NCI-H82 treated with DMSO at 0.1 percent for 48 hours (cell line): ENCODE results near the gene FBXW8.

ENCODE experiments used
- DNase-seq: peaks from one replicate; lab custom pipeline; 2025; ENCODE audit not compliant: unreplicated experiment; lab: John Stamatoyannopoulos, UW

The FBXW8 gene

DNA sequence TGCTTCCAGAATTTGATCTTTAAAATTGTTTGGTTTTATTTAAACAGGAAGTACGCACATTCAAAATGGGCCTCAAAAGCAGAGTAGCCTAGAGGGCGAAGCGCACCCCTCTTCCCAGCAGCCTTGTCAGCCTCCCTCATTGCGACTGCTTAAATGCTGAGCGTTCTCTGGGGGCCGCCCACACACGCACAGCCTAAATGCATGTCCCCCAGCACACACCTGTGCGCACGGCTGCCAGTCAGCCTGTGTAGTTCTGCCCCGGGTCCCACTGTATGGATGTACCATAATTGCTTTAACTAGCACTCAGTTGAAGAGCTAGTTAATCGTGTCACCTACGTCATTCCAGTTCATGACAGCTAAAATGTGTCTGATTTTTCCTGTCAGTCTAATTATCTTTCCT is 109.1 kb downstream of the FBXW8 start:
- no peak for DNase-seq

- DNase-seq, result no peak
These were observed 109.9 kb downstream of the FBXW8 start for GRCh38 chr12:117020536-117021220.

DNA sequence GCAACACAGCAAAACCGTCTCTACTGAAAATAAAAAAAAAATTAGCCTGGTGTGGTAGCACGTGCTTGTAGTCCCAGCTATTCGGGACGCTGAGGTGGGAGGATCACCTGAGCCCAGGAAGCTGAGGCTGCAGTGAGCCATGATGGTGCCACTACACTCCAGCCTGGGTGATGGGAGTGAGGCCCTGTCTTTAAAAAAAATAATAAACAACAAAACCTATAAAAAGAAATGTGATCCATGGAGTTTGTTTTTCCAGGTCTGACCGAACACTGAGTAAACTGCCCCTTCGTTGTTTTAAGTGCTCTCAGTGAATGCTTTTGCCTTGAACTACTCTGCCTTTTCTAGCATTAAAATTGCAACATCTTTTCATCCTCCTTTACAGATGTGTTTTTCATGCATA is 111.7 kb downstream of the FBXW8 start:
- no peak for DNase-seq

DNA sequence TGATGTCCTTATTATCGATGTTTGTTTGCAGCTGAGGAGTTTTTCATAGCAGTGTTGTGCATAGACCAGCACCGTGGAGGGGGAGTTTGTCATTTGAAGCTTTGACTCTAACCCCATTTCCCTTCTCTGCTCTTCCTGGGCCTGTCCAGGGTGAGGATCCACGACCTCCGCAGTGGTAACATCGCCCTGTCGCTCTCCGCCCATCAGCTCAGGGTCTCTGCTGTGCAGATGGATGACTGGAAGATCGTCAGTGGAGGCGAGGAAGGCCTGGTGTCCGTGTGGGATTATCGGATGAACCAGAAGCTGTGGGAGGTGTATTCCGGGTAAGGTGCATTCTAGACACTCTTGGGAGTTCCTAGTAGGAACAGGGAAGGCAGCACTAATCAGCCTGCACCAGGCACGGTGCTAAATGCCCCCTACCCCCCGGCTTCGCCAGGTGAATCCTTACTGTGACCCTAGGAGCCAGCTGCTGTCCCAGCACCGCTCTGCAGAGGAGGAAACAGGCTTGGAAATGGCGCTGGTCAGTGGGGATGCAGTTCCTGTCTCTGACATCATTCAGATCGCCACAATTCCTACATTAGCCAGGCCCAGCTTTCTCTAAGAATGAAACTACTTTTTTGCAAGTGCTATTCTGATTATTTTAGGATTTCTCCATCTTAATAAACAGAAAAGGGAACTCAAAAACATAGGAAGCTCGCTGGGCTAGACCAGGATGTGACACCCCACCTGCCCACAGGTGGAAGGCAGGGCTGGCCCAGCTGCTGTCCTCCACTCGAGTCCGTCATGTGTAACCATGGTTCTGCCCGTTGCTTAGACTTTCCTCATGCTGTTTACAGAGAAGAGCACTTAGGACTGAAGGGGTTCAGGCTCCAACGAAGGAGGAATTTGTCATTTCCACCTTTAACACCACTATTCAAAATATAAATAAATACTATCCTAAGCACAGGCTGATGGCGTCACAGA is 113.5 kb downstream of the FBXW8 start:
- DNase-seq, result no peak

DNA sequence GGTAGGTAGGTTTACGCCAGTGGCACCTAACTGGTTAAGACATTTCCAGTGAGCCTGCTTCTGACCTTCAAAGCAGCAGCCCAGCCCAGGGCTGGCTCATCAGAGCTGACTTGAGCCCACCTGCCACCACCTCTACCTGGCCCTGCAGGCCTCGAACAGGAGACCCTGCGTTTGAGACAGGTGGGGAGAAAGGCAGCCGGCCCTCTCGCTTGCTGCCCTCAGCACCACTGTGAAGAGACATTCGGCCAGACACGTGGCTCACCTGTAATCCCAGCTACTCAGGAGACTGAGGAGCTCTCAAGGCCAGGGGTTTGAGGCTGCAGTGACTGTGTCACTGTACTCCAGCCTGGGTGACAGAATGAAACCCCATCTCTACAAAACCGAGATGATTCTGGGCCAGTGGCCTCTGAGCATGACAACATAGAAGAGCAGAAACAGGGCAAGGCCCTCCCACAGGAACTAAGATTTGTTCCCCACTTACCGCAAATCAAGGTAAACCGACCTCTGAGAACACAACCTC is 114.3 kb downstream of the FBXW8 start:
- DNase-seq, result no peak

- peak; percentile 29 for DNase-seq
These were observed 114.9 kb downstream of the FBXW8 start for GRCh38 chr12:117025481-117026151.

DNA sequence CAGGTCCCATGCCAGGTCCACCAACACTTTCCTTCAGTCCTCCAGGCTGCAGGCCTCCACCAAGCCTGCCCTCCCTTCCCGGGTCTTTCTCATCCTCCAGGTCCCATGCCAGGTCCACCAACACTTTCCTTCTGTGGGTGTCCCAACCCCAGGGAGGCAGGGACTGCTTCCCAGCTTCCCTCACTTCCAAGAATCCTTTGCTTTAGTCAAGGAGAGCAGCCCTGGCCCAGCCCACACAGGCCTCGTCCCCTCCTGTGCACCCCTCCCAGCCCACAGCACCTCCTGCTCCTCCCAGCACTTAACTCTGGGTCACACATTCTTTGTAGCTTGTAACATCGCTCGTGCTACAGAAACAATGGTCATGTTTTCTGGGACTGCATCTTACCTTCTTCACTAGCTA is 115.6 kb downstream of the FBXW8 start:
- DNase-seq, result no peak

- DNase-seq, result no peak
These were observed 116.1 kb downstream of the FBXW8 start for GRCh38 chr12:117026921-117027250.

- DNase-seq, result no peak
These were observed 116.7 kb downstream of the FBXW8 start for GRCh38 chr12:117027251-117028086.

DNA sequence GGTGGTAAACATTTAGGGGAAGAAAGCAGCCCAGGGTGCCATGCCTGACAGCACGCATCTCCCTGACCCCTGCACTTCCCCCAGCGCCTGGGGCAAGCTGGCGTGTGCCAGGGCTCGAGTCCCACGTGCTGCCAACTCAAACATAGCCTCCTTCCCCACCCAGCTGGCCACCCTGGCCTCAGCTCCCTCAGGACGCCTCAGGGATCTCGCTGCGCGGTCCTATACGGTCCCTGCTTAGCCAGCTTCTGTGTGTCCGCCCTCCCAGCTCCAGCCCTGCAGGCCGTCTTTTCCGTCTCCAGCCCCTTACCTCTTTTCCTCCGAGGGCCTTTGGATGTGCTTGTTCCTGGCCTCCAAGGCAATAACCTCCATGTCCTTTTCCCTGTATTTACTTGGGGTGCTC is 117.5 kb downstream of the FBXW8 start:
- DNase-seq, result no peak

- no peak for DNase-seq
These were observed 119.6 kb downstream of the FBXW8 start for GRCh38 chr12:117030187-117030900.

DNA sequence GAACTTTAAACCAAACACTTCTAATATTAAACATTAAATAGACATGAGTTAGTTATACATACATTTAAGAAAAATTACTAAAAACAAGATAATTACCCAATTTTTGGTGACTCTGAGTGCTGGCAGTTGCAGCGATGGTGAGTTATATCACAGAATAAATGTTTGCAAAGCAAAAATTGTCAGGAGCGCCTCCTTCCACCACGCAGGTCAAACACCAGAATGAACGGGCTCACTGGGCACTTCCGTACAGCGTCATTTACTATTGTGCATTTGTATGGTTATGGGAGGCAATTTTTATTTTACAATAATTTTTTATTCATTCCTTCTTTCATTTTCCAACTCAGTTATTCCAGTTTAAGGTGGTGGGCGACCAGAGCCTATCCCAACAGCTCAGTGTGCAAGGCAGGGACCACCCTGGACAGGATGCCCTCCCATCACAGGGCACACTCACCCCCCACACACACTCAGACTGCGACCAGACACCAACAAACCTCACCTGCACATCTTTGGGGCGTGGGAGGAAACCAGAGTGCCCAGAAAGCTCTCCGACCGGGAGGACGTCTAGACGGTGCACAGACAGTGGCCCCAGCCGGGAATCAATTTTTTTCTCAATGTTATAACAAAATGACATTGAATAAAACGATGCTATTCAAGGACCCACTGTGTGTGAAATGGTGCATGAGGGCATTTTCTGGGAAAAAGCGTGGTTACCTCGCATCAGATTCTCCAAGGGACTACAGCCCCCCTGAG is 121.3 kb downstream of the FBXW8 start:
- DNase-seq, result no peak

GRCh38 chr12:117032593-117033381 is 122.0 kb downstream of the FBXW8 start:
- DNase-seq, result no peak

- DNase-seq, result no peak
These were observed 122.9 kb downstream of the FBXW8 start for GRCh38 chr12:117033382-117034221.

- DNase-seq, result no peak
These were observed 123.5 kb downstream of the FBXW8 start for GRCh38 chr12:117034249-117034648.

- no peak for DNase-seq
These were observed 124.0 kb downstream of the FBXW8 start for GRCh38 chr12:117034701-117035151.

- no peak for DNase-seq
These were observed 124.5 kb downstream of the FBXW8 start for GRCh38 chr12:117035287-117035686.

- no peak for DNase-seq
These were observed 125.3 kb downstream of the FBXW8 start for GRCh38 chr12:117036046-117036445.
